Karpas-422 (cell line): Measurements from ENCODE around the gene ATXN7. TPM values are rescaled to one million over a fixed set of nuclear protein-coding genes. Genes with fewer than 3 reads are reported as not detected.

Experiments
- DNase-seq: peaks from one replicate; pipeline ENCODE4 v3.0.0-alpha.2; 2015
- H2AFZ ChIP-seq: fragments of 200-600 bp; sonication (generic); 2 replicates; pipeline ENCODE4 v1.6.1; 2014; ENCODE audit warnings: antibody characterized with exemption, low read length, mixed read lengths
- H3K27ac ChIP-seq: fragments of 200-600 bp; sonication (generic); 2 replicates; pipeline ENCODE4 v1.5.1; 2014; ENCODE audit warnings: mild to moderate bottlenecking, low read length, moderate library complexity
- H3K27me3 ChIP-seq: fragments of 200-600 bp; sonication (generic); 2 replicates; pipeline ENCODE4 v1.6.1; 2014; ENCODE audit warnings: low read length, mixed read lengths
- H3K36me3 ChIP-seq: fragments of 200-600 bp; sonication (generic); 2 replicates; pipeline ENCODE4 v1.6.1; 2014; ENCODE audit warnings: low read length, mixed read lengths; ENCODE audit not compliant: insufficient read depth
- H3K4me1 ChIP-seq: fragments of 200-600 bp; sonication (generic); 2 replicates; pipeline ENCODE4 v1.6.1; 2014; ENCODE audit warnings: mild to moderate bottlenecking, low read length, mixed read lengths
- H3K4me2 ChIP-seq: fragments of 200-600 bp; sonication (generic); 2 replicates; pipeline ENCODE4 v1.6.1; 2014; ENCODE audit warnings: low read length, low read depth, mild to moderate bottlenecking; ENCODE audit not compliant: poor library complexity, severe bottlenecking
- H3K4me3 ChIP-seq: fragments of 200-600 bp; sonication (generic); 2 replicates; pipeline ENCODE4 v1.5.1; 2014; ENCODE audit warnings: mild to moderate bottlenecking, antibody characterized with exemption, low read length, mixed read lengths
- H3K79me2 ChIP-seq: fragments of 200-600 bp; sonication (generic); 2 replicates; pipeline ENCODE4 v1.6.1; 2014; ENCODE audit warnings: mild to moderate bottlenecking, low read length, mixed read lengths
- H3K9ac ChIP-seq: fragments of 200-600 bp; sonication (generic); 2 replicates; pipeline ENCODE4 v1.6.0; 2014; ENCODE audit warnings: low read length
- H3K9me2 ChIP-seq: fragments of 200-600 bp; sonication (generic), shearing (Covaris generic); replicated peaks from 2 replicates; pipeline ENCODE4 v1.6.0; 2014; ENCODE audit warnings: mild to moderate bottlenecking, low read length, moderate library complexity; ENCODE audit not compliant: insufficient read depth
- H3K9me3 ChIP-seq: fragments of 300-700, 200-600 bp; sonication (generic); 2 replicates; pipeline ENCODE4 v1.6.1; 2014; ENCODE audit warnings: low read length, mixed read lengths
- H4K20me1 ChIP-seq: fragments of 200-600 bp; sonication (generic); 2 replicates; pipeline ENCODE4 v1.6.1; 2014; ENCODE audit warnings: mild to moderate bottlenecking, antibody characterized with exemption, low read length, low read depth; ENCODE audit not compliant: insufficient read depth
- total RNA-seq: library from RNA; depleted of rRNA; stranded (reverse); fragments of >200 nt; shearing (Covaris generic); gene quantifications from 2 replicates; pipeline ENCODE4 v1.2.3, GENCODE V29; 2014; ENCODE audit warnings: low replicate concordance

ATXN7 gene
- total RNA-seq, 1 experiment from 2014 or later, result 33.6 TPM

- H3K9me3 ChIP-seq, result no peaks in the 10 kb centered on the region
- H2AFZ ChIP-seq, result no peak overlapping the region
- no peak overlapping the region for H3K9ac ChIP-seq
- no peak for DNase-seq
- H3K4me1 ChIP-seq, result peaks cover 54% of the 10 kb centered on the region
- H4K20me1 ChIP-seq, result peaks cover 5% of the 10 kb centered on the region; the same call in 1 of the 2 replicates
- peaks cover 38% of the 10 kb centered on the region for H3K36me3 ChIP-seq
- H3K9me2 ChIP-seq, result no peaks in the 10 kb centered on the region
- no peak overlapping the region for H3K4me3 ChIP-seq
- H3K4me2 ChIP-seq, result no peak overlapping the region
- peaks cover 100% of the 10 kb centered on the region for H3K79me2 ChIP-seq
- H3K27ac ChIP-seq, result no peak overlapping the region
- no peaks in the 10 kb centered on the region for H3K27me3 ChIP-seq
These were observed 62.6 kb downstream of the ATXN7 start for GRCh38 chr3:63926309-63926708.

- Histone ChIP-seq H3K27me3 (no peaks in the 10 kb centered on the region), H3K9me2 (no peaks in the 10 kb centered on the region), H3K4me2 (peak overlapping the region; percentile 33), H4K20me1 (peaks cover 14% of the 10 kb centered on the region; the same call in 1 of the 2 replicates), H3K36me3 (peaks cover 29% of the 10 kb centered on the region), H3K4me3 (no peak overlapping the region), H3K9me3 (no peaks in the 10 kb centered on the region), H3K9ac (no peak overlapping the region), H3K79me2 (peaks cover 100% of the 10 kb centered on the region), H3K4me1 (peaks cover 54% of the 10 kb centered on the region), H3K27ac (peak overlapping the region; percentile 74), H2AFZ (no peak overlapping the region)
- DNase-seq, result peak; percentile 57
These were observed 64.0 kb downstream of the ATXN7 start for GRCh38 chr3:63927422-63928280.

DNA sequence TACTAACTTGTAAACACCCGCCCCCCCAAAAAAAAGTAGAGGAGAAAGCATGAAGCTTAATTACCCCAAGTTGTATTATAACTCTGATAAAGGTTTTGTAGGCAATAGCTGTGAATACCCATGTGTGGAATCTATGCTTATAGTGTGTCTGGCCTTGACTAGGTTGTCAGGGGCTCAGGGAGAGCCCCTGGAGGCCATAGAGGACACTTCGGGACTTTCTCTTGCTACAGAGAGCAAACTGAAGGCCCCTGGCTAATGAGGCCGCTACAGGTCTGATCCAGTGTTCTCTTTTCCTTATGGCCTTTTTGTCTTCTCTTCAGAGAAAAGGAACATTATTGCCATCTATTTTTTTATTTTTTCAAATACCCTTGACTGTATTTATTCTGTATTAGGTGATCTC is 67.6 kb downstream of the ATXN7 start:
- no peak overlapping the region for H3K9ac ChIP-seq
- no peak overlapping the region for H3K4me3 ChIP-seq
- no peak overlapping the region for H3K27ac ChIP-seq
- H3K27me3 ChIP-seq, result no peaks in the 10 kb centered on the region
- H2AFZ ChIP-seq, result no peak overlapping the region
- no peak for DNase-seq
- H3K9me3 ChIP-seq, result no peaks in the 10 kb centered on the region
- H3K36me3 ChIP-seq, result peaks cover 14% of the 10 kb centered on the region; the same call in 1 of the 2 replicates
- H4K20me1 ChIP-seq, result peaks cover 17% of the 10 kb centered on the region; the same call in 1 of the 2 replicates
- H3K9me2 ChIP-seq, result no peaks in the 10 kb centered on the region
- H3K4me1 ChIP-seq, result peaks cover 83% of the 10 kb centered on the region
- H3K79me2 ChIP-seq, result peaks cover 100% of the 10 kb centered on the region
- H3K4me2 ChIP-seq, result peak overlapping the region; percentile 43

DNA sequence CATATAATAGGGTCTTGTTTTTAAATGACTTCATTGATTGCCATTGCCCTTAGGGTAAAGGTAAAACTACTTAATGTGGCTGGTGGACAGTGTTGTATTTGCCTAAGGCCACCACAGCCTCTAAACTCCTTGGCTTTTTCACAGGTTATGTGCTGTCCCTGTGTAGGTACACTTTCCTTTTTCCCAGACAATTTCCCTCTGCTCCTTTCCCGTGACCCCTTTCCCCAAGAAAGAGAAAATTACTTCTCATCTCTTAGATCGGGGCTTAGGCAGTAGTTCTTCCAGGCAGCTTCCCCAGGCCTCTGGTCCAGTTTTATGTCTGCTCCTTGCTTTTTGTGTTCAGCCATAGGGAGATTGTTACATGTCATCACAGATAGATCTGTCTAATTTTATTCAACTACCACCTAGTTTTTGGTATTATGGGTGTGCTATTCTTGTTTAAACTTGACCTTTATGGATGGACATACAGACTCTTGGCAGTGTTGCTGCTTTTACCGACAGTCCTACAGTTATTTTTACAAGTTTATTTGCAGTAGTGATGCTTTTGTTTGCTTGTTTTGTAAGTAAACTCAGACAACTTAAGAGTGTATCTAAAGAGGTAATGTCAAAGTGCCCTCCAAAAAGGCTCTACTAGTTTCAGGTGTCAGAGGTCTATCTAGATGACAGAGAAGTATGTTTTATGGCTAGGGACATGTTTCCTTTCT is 69.0 kb downstream of the ATXN7 start:
- Histone ChIP-seq H3K9me2 (no peaks in the 10 kb centered on the region), H3K4me1 (peaks cover 85% of the 10 kb centered on the region), H2AFZ (no peak overlapping the region), H3K27me3 (no peaks in the 10 kb centered on the region), H4K20me1 (peaks cover 12% of the 10 kb centered on the region; the same call in 1 of the 2 replicates), H3K79me2 (peaks cover 100% of the 10 kb centered on the region), H3K27ac (peak overlapping the region; percentile 75), H3K4me2 (peak overlapping the region; percentile 43), H3K4me3 (no peak overlapping the region), H3K36me3 (peaks cover 16% of the 10 kb centered on the region; the same call in 1 of the 2 replicates), H3K9ac (peak overlapping the region; percentile 19; the same call in 1 of the 2 replicates), H3K9me3 (no peaks in the 10 kb centered on the region)
- no peak for DNase-seq

GRCh38 chr3:63933459-63933858 is 69.8 kb downstream of the ATXN7 start:
- Histone ChIP-seq H3K4me2 (peak overlapping the region; percentile 43), H2AFZ (no peak overlapping the region), H3K4me3 (no peak overlapping the region), H3K27ac (peak overlapping the region; percentile 75), H3K9me3 (no peaks in the 10 kb centered on the region), H3K9me2 (no peaks in the 10 kb centered on the region), H3K9ac (peak overlapping the region; percentile 19; the same call in 1 of the 2 replicates), H3K4me1 (peaks cover 85% of the 10 kb centered on the region), H3K27me3 (no peaks in the 10 kb centered on the region), H3K79me2 (peaks cover 100% of the 10 kb centered on the region), H3K36me3 (peaks cover 16% of the 10 kb centered on the region; the same call in 1 of the 2 replicates), H4K20me1 (peaks cover 12% of the 10 kb centered on the region; the same call in 1 of the 2 replicates)
- peak; percentile 59 for DNase-seq

- no peak for DNase-seq
- Histone ChIP-seq H3K27ac (0 out of 2 replicates have a peak overlapping the region, but pooled peaks have one; percentile 75), H3K36me3 (peaks cover 16% of the 10 kb centered on the region; the same call in 1 of the 2 replicates), H3K4me1 (peaks cover 79% of the 10 kb centered on the region), H3K79me2 (peaks cover 100% of the 10 kb centered on the region), H3K9ac (no peak overlapping the region), H3K4me3 (no peak overlapping the region), H3K9me2 (no peaks in the 10 kb centered on the region), H4K20me1 (0 out of 2 replicates have a peak, but pooled peaks cover 12% of the 10 kb centered on the region), H2AFZ (no peak overlapping the region), H3K4me2 (no peak overlapping the region), H3K27me3 (no peaks in the 10 kb centered on the region), H3K9me3 (no peaks in the 10 kb centered on the region)
These were observed 70.6 kb downstream of the ATXN7 start for GRCh38 chr3:63934041-63934866.

DNA sequence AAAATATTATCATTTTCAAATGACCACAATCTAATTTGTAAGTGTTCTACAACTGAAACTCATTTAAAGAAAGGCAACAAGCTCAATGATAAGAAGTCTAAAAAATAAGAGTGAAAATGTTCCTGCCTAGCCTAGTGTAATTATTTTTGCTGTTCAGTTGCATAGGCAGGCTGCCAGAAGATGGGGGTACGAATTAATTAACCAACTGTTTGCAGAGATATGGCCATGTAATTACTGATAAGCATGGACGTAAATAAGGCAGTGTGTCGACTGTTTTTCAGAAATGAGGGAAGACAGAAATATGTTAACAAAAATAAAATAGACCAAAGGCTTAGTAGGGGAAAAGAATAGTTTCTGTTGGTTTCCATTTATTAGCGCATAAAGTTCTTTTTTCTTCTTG is 73.3 kb downstream of the ATXN7 start:
- Histone ChIP-seq H3K9me3 (no peaks in the 10 kb centered on the region), H3K4me2 (no peak overlapping the region), H4K20me1 (0 out of 2 replicates have a peak, but pooled peaks cover 9% of the 10 kb centered on the region), H3K27me3 (no peaks in the 10 kb centered on the region), H3K36me3 (peaks cover 16% of the 10 kb centered on the region; the same call in 1 of the 2 replicates), H3K4me3 (no peak overlapping the region), H3K79me2 (peaks cover 100% of the 10 kb centered on the region), H3K9me2 (no peaks in the 10 kb centered on the region), H3K4me1 (peaks cover 57% of the 10 kb centered on the region), H3K9ac (no peak overlapping the region), H2AFZ (no peak overlapping the region), H3K27ac (no peak overlapping the region)
- DNase-seq, result no peak
